NB4 (cell line): ENCODE measurements around the gene NUDT3.

Source experiments
- DNase-seq: peaks from one replicate; pipeline ENCODE4 v3.0.0; 2010; ENCODE audit warnings: low read depth
- H3K4me3 ChIP-seq: one replicate; pipeline ENCODE4 v1.5.1; 2011; ENCODE audit warnings: mild to moderate bottlenecking, low read depth, low read length, moderate library complexity
- CTCF ChIP-seq: IDR thresholded peaks from one replicate; pipeline ENCODE4 v1.5.1; 2012; ENCODE audit warnings: low read depth, low read length
- MYC ChIP-seq: IDR thresholded peaks from 2 replicates; pipeline ENCODE4 v1.6.1; 2011; ENCODE audit warnings: low read depth, low read length
- POLR2A ChIP-seq: IDR thresholded peaks from 2 replicates; pipeline ENCODE4 v1.6.1; 2011; ENCODE audit warnings: mild to moderate bottlenecking; ENCODE audit not compliant: insufficient read length; ENCODE audit errors: extremely low read depth
- TF ChIP-seq, protein P1 (sequence below): IDR thresholded peaks from 2 replicates; pipeline ENCODE4 v1.6.1; 2011; ENCODE audit warnings: low read depth, low read length

The NUDT3 gene

GRCh38 chr6:34239893-34240292, 152.6 kb downstream of the NUDT3 start:
- peak overlapping the region; percentile 27 for H3K4me3 ChIP-seq
- no peak for DNase-seq
- TF ChIP-seq, protein P1, sequence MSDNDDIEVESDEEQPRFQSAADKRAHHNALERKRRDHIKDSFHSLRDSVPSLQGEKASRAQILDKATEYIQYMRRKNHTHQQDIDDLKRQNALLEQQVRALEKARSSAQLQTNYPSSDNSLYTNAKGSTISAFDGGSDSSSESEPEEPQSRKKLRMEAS = no peak
- TF ChIP-seq MYC = no peak
- no peak for TF ChIP-seq CTCF
- no peak for TF ChIP-seq POLR2A

DNA sequence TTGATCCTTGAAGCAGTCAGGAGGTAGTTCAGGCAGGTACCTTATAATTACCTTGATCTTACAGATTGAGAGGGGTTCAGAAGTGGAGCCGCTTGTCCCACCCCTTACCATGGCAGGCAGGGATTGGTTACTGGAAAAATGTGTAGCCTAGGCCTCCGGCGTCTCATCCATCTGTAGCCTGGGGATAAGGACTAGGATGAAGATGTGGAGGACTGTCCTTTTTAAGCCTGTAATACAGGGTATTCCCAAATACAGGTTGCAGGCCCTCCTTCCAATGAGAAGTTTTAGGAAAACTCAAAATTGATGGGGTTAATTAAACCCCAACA, 153.0 kb downstream of the NUDT3 start:
- TF ChIP-seq CTCF (no peak), POLR2A (no peak), MYC (no peak)
- TF ChIP-seq, protein P1 = no peak
- H3K4me3 ChIP-seq = peak overlapping the region; percentile 72
- no peak for DNase-seq

DNA sequence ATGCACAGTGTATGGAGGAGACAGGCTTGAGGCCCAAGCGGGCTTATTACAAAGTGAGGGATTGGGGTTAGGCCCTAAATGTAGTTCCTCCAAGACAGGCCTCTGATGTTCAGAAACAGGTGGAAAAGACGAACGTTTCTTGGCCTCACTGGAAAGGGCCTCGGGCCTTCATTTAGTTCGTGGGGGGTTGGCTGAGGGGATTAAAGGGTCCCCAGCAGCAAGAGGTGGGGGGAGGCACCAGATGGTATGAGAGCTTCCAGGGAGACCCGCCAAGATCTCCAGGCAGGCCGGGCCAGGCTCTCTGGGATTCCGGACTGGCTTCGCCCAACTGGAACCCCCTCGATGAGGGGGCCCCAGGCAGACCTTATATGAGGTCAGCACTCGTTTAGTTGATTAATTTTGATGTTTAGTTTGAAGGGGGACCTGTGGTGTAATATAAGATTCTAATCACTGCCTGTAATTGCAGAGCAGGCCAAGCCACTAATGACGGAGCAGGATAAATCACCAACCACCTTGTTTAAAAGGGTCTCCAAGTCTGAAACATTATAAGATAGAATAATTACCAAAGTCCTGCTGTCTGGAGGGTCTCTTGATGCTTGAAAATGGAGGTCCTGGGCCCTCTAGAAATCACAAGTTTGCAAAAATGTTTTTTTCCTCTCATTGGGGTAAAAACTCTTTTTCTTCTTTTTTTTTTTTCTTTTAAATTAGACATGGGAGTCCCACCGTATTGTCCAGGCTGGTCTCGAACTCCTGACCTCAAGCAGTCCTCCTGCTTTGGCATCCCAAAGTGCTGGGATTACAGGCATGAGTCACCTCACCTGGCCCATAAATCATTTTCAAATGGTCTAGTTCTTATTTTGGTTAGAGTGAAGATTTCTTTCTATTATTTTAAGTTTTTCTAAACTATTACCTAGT, 153.6 kb downstream of the NUDT3 start:
- TF ChIP-seq, protein P1 = no peak
- no peak for TF ChIP-seq POLR2A
- no peak for TF ChIP-seq MYC
- no peak for TF ChIP-seq CTCF
- DNase-seq = no peak
- H3K4me3 ChIP-seq = peak overlapping the region; percentile 72

GRCh38 chr6:34237722-34238584, 154.5 kb downstream of the NUDT3 start:
- H3K4me3 ChIP-seq = peak overlapping the region; percentile 72
- TF ChIP-seq MYC (peak; percentile 98), CTCF (peak; percentile 37), POLR2A (no peak)
- TF ChIP-seq, protein P1 = peak; percentile 94
- peak; percentile 93 for DNase-seq

- TF ChIP-seq, protein P1 = no peak
- no peak for TF ChIP-seq POLR2A
- TF ChIP-seq MYC = no peak
- TF ChIP-seq CTCF = no peak
- peak overlapping the region; percentile 72 for H3K4me3 ChIP-seq
- DNase-seq = peak; percentile 59
These were observed 155.2 kb downstream of the NUDT3 start for GRCh38 chr6:34237316-34237721.
